Neural progenitor cell (in vitro differentiated cells): Measurements from ENCODE around the gene GABRR3.

Experiments used
- CTCF ChIP-seq: fragments of 200-600 bp; sonication (generic); IDR thresholded peaks from 2 replicates; pipeline ENCODE4 v1.5.1; 2017; ENCODE audit warnings: antibody characterized with exemption, mild to moderate bottlenecking
- EZH2 ChIP-seq: fragments of 200-600 bp; sonication (generic); IDR thresholded peaks from 2 replicates; pipeline ENCODE4 v1.6.1; 2017; ENCODE audit warnings: antibody characterized with exemption, mild to moderate bottlenecking, moderate library complexity
- EZH2phosphoT487 ChIP-seq: fragments of 200-600 bp; sonication (generic); IDR thresholded peaks from 2 replicates; pipeline ENCODE4 v1.6.1; 2017; ENCODE audit warnings: antibody characterized with exemption

GRCh38 chr3:98058244-98058960, 23.3 kb upstream of the GABRR3 start:
- no peak for TF ChIP-seq EZH2
- no peak for TF ChIP-seq CTCF
- TF ChIP-seq EZH2phosphoT487, result no peak
